Ishikawa (cell line): ENCODE results near the gene RAB34.

Experiments
- CEBPB ChIP-seq: IDR thresholded peaks from 2 replicates; pipeline ENCODE4 v1.6.1; 2012
- CREB1 ChIP-seq: IDR thresholded peaks from 2 replicates; pipeline ENCODE4 v1.6.1; 2012; ENCODE audit warnings: low read depth
- EGR1 ChIP-seq: IDR thresholded peaks from 2 replicates; pipeline ENCODE4 v1.6.1; 2012
- EP300 ChIP-seq: IDR thresholded peaks from 2 replicates; pipeline ENCODE4 v1.6.1; 2012; ENCODE audit warnings: borderline replicate concordance
- FOXM1 ChIP-seq: IDR thresholded peaks from 2 replicates; pipeline ENCODE4 v1.6.1; 2012; ENCODE audit warnings: low read depth, borderline replicate concordance
- MAX ChIP-seq: IDR thresholded peaks from 2 replicates; pipeline ENCODE4 v1.6.1; 2012
- NFIC ChIP-seq: IDR thresholded peaks from 2 replicates; pipeline ENCODE4 v1.6.1; 2012
- RAD21 ChIP-seq: IDR thresholded peaks from 2 replicates; pipeline ENCODE4 v1.6.1; 2012; ENCODE audit warnings: low read depth
- REST ChIP-seq: IDR thresholded peaks from 2 replicates; pipeline ENCODE4 v1.6.1; 2012; ENCODE audit warnings: low read depth, mild to moderate bottlenecking
- TAF1 ChIP-seq: IDR thresholded peaks from 2 replicates; pipeline ENCODE4 v1.6.1; 2012; ENCODE audit warnings: low read depth, mild to moderate bottlenecking
- TCF12 ChIP-seq: IDR thresholded peaks from 2 replicates; pipeline ENCODE4 v1.6.1; 2012; ENCODE audit warnings: low read depth
- TEAD4 ChIP-seq: IDR thresholded peaks from 2 replicates; pipeline ENCODE4 v1.6.1; 2012
- USF1 ChIP-seq: IDR thresholded peaks from 2 replicates; pipeline ENCODE4 v1.6.1; 2012
- YY1 ChIP-seq: IDR thresholded peaks from 2 replicates; pipeline ENCODE4 v1.6.1; 2012; ENCODE audit warnings: low read depth
- ZBTB7A ChIP-seq: IDR thresholded peaks from 2 replicates; pipeline ENCODE4 v1.6.1; 2012; ENCODE audit warnings: low read depth

RAB34 gene

GRCh38 chr17:28706471-28707338, 11.0 kb downstream of the RAB34 start:
- TF ChIP-seq TCF12 = no peak
- TF ChIP-seq REST = no peak
- TF ChIP-seq NFIC = no peak
- no peak for TF ChIP-seq RAD21
- TF ChIP-seq CREB1 = no peak
- no peak for TF ChIP-seq EP300
- no peak for TF ChIP-seq EGR1
- TF ChIP-seq ZBTB7A = no peak
- no peak for TF ChIP-seq USF1
- no peak for TF ChIP-seq TAF1
- no peak for TF ChIP-seq TEAD4
- TF ChIP-seq YY1 = no peak
- no peak for TF ChIP-seq CEBPB
- no peak for TF ChIP-seq MAX
- no peak for TF ChIP-seq FOXM1

GRCh38 chr17:28705728-28706334, 11.8 kb downstream of the RAB34 start:
- no peak for TF ChIP-seq TAF1

- TF ChIP-seq USF1 (no peak), NFIC (no peak), TCF12 (no peak), REST (no peak), CREB1 (no peak), EGR1 (no peak), FOXM1 (no peak), YY1 (no peak), ZBTB7A (no peak), MAX (no peak), TEAD4 (no peak), RAD21 (no peak), TAF1 (no peak), CEBPB (no peak), EP300 (no peak)
Measured at GRCh38 chr17:28705074-28705659, 12.5 kb downstream of the RAB34 start.

GRCh38 chr17:28704219-28704858, 13.3 kb downstream of the RAB34 start:
- TF ChIP-seq YY1 (no peak), RAD21 (no peak), EP300 (no peak), TEAD4 (no peak), CEBPB (no peak), MAX (no peak), FOXM1 (no peak), CREB1 (no peak), EGR1 (no peak), ZBTB7A (no peak), USF1 (no peak), TAF1 (no peak)
